MCF 10A (cell line): Measurements from ENCODE around the gene LMTK3. TPM values are rescaled to one million over a fixed set of nuclear protein-coding genes. Genes with fewer than 3 reads are reported as not detected.

Experiments used
- BruUV-seq: library from RNA; stranded (reverse); fragments of 400-500 nt; replicated peaks from 2 replicates; lab custom pipeline; 2021; lab: Mats Ljungman, UMichigan
- CTCF ChIA-PET: fragments of 300-600 bp; sonication (Branson Sonifier 250); formaldehyde crosslinking; extraction: SDS; loops from one replicate; lab custom pipeline; 2021; ENCODE audit warnings: antibody characterized with exemption, inconsistent platforms; lab: Yijun Ruan, JAX
- POLR2A ChIA-PET: fragments of 300-600, 350-650 bp; sonication (Branson Sonifier 250); formaldehyde crosslinking; extraction: SDS; loops from one replicate; lab custom pipeline; 2020; ENCODE audit warnings: antibody characterized with exemption, inconsistent platforms; lab: Yijun Ruan, JAX
- DNase-seq: peaks from one replicate; pipeline ENCODE4 v3.0.0-alpha.2; 2018; ENCODE audit not compliant: unreplicated experiment
- H3K27ac Mint-ChIP-seq: one replicate; pipeline ENCODE4 v1.8.0; 2022; ENCODE audit warnings: mild to moderate bottlenecking, low read depth, mixed read lengths; ENCODE audit not compliant: unreplicated experiment
- H3K27me3 Mint-ChIP-seq: one replicate; pipeline ENCODE4 v1.8.0; 2022; ENCODE audit warnings: mixed read lengths; ENCODE audit not compliant: insufficient read depth, unreplicated experiment
- H3K36me3 Mint-ChIP-seq: one replicate; pipeline ENCODE4 v1.8.0; 2022; ENCODE audit warnings: mild to moderate bottlenecking, moderate library complexity, mixed read lengths; ENCODE audit not compliant: insufficient read depth, unreplicated experiment
- H3K4me1 Mint-ChIP-seq: one replicate; pipeline ENCODE4 v1.8.0; 2022; ENCODE audit warnings: mixed read lengths; ENCODE audit not compliant: insufficient read depth, unreplicated experiment
- H3K4me3 Mint-ChIP-seq: one replicate; pipeline ENCODE4 v1.8.0; 2022; ENCODE audit warnings: mild to moderate bottlenecking, moderate library complexity, mixed read lengths; ENCODE audit not compliant: unreplicated experiment
- H3K9me3 Mint-ChIP-seq: one replicate; pipeline ENCODE4 v1.8.0; 2022; ENCODE audit warnings: mixed read lengths; ENCODE audit not compliant: unreplicated experiment
- intact Hi-C: fragments of 100-400 bp; cut with micrococcal nuclease; formaldehyde crosslinking; loops from 2 replicates; pipeline ENCODE4 v1.14.1; 2022
- total RNA-seq: library from RNA; stranded (reverse); gene quantifications from 2 replicates; pipeline ENCODE4 v1.2.3, GENCODE V29; 2022
- TF ChIP-seq, protein P1 (sequence below): fragments of 200-600 bp; IDR thresholded peaks from one replicate; pipeline ENCODE4 v1.8.0; 2022; ENCODE audit warnings: antibody characterized with exemption, mild to moderate bottlenecking; ENCODE audit not compliant: unreplicated experiment

The LMTK3 gene
- total RNA-seq, 1 experiment from 2014 or later = 0.37 TPM

DNA sequence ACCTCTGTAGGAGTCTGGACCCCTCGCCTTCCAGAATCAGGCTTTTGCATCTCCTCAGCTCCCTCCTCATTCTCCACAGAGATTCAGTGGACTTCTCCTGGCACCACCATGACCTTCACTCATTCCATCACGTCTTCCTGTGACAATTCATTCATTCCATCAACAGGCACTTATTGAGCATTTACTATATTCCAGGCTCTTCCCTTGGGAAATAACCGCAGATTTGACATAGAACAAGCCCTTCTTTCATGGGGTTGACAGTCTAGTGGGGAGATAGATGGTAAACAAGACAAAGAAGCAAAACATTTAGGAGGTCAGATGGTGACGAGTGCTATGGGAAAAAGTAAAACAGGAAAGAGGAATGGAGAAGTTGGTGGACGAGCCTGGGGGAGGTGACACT, 37.7 kb upstream of the LMTK3 start:
- Mint-ChIP-seq H3K4me3 (no peak overlapping the region), H3K27me3 (peaks cover 10% of the 10 kb centered on the region), H3K27ac (no peak overlapping the region), H3K9me3 (no peaks in the 10 kb centered on the region), H3K36me3 (no peaks in the 10 kb centered on the region), H3K4me1 (no peaks in the 10 kb centered on the region)
- ChIA-PET CTCF (no interaction called here), POLR2A (no interaction called here)
- intact Hi-C loops = no loop called here
- BruUV-seq = no TSS peak
- DNase-seq = no peak
- TF ChIP-seq, protein P1, sequence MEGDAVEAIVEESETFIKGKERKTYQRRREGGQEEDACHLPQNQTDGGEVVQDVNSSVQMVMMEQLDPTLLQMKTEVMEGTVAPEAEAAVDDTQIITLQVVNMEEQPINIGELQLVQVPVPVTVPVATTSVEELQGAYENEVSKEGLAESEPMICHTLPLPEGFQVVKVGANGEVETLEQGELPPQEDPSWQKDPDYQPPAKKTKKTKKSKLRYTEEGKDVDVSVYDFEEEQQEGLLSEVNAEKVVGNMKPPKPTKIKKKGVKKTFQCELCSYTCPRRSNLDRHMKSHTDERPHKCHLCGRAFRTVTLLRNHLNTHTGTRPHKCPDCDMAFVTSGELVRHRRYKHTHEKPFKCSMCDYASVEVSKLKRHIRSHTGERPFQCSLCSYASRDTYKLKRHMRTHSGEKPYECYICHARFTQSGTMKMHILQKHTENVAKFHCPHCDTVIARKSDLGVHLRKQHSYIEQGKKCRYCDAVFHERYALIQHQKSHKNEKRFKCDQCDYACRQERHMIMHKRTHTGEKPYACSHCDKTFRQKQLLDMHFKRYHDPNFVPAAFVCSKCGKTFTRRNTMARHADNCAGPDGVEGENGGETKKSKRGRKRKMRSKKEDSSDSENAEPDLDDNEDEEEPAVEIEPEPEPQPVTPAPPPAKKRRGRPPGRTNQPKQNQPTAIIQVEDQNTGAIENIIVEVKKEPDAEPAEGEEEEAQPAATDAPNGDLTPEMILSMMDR = no peak

DNA sequence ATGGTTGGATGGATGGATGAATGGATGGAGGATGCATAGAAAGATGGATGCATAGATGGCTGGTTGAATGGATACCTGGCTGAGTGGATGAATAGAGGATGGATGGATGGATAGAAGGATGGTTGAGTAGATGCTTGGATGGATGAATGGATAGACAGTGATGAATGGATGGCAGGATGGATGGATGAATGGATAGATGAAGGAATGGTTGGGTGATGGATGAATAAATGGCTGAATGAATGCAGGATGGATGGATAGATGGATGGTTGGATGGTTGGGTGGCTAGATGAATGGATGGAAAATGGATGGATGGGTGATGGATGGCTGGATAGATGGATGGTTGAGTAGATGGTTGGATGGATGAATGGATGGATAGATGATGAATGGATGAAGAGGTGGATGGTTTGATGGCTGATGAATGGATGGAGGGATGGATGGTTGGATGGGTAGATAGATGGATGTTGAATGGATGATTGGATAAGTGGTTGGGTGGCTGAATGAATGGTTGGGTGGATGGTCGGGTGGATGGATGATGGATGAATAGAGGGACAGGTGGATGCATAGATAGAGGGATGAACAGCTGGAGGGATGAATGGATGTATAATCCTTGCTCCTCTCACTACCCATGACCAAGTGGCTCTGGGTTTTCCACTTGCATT, 36.7 kb upstream of the LMTK3 start:
- Mint-ChIP-seq H3K4me3 (no peak overlapping the region), H3K27ac (no peak overlapping the region), H3K36me3 (no peaks in the 10 kb centered on the region), H3K4me1 (peaks cover under 1% of the 10 kb centered on the region), H3K9me3 (no peaks in the 10 kb centered on the region), H3K27me3 (peaks cover 10% of the 10 kb centered on the region)
- CTCF ChIA-PET = no interaction called here
- DNase-seq = no peak
- no TSS peak for BruUV-seq
- intact Hi-C loops = no loop called here
- POLR2A ChIA-PET = interaction anchor here (0.6 kb wide), 1 partner anchor 9 kb away, joined by 3 read pairs; no protein-coding TSS in a partner anchor
- TF ChIP-seq, protein P1 = no peak

DNA sequence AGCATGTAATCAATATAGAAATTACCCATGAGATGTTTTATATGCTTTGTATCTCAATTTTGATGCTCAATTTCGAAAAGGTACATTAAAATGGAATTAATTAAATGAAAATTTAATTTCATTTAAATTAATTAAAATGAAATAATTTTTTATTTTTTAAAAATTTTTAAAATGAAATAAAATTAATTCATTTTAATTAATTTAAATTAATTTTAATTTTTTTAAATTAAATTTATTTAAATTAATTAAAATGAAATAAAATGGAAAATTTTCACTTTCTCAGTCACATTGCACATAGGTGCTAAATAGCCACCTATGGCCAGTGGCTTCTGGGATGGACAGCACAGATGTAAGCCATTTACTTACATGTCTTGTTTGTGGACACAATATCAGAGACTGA, 36.1 kb upstream of the LMTK3 start:
- CTCF ChIA-PET = no interaction called here
- Mint-ChIP-seq H3K27me3 (peaks cover 10% of the 10 kb centered on the region), H3K4me3 (no peak overlapping the region), H3K36me3 (no peaks in the 10 kb centered on the region), H3K9me3 (no peaks in the 10 kb centered on the region), H3K27ac (no peak overlapping the region), H3K4me1 (peaks cover 6% of the 10 kb centered on the region)
- POLR2A ChIA-PET = no interaction called here
- BruUV-seq = no TSS peak
- intact Hi-C loops = no loop called here
- no peak for DNase-seq
- TF ChIP-seq, protein P1 = no peak

DNA sequence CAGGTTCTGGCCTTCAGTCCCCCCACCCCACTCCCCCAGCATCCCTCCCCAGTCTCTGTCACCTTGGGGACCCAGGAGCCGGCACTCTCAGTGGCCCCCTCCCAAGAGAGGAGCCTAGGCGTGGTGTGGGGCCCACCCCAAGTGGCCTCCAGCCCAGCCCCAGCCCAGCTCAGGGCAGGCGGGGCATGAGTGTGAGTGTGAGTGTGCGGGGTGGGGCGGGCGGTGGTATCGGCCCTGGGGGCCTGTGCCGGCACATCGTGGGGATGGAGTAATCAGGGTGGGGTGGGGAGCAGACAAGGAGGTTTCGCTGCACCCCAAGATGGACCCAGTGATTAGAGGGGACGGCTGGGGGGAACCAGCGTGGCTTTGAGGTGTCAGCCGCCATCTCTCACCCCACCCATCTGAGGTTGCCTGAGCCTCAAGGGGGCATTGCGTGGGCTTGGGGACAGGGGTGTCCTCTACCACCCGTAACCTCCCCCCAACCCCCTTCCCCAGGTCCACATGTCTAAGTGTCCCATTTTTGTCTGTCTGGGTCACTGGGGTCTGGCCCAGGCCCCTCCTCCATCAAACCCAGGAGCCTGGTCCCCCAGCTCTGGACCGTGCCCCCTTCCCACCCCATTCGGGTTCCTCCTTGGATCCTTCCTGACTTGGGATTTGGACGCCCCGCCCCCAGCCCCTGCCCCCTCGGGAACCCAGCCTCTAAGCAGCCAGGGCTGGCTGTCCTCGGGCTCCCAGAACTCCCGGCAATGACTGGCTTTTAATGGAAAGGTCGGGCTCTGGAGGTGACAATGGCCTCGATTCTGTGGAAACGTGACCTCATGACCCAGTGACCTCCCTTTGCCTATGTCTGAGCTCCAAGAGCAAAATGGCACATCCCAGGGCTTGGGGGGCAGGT, 33.5 kb upstream of the LMTK3 start:
- H3K4me1 Mint-ChIP-seq = peaks cover 6% of the 10 kb centered on the region
- DNase-seq = no peak
- H3K9me3 Mint-ChIP-seq = no peaks in the 10 kb centered on the region
- no peaks in the 10 kb centered on the region for H3K36me3 Mint-ChIP-seq
- CTCF ChIA-PET = no interaction called here
- TF ChIP-seq, protein P1 = no peak
- H3K27me3 Mint-ChIP-seq = no peaks in the 10 kb centered on the region
- BruUV-seq = no TSS peak
- POLR2A ChIA-PET = no interaction called here
- H3K4me3 Mint-ChIP-seq = no peak overlapping the region
- intact Hi-C loops = no loop called here
- no peak overlapping the region for H3K27ac Mint-ChIP-seq
